AG04450 (cell line): ENCODE results near the gene ST6GALNAC2. TPM values are rescaled to one million over a fixed set of nuclear protein-coding genes. Genes with fewer than 3 reads are reported as not detected.

ENCODE experiments used
- CTCF ChIA-PET: fragments of 300-600, 350-600 bp; formaldehyde crosslinking; extraction: SDS; loops from one replicate; lab custom pipeline; 2022; ENCODE audit warnings: antibody characterized with exemption, inconsistent platforms; lab: Charles Lee
- POLR2A ChIA-PET: fragments of 350-600 bp; formaldehyde crosslinking; extraction: SDS; loops from one replicate; lab custom pipeline; 2021; ENCODE audit warnings: antibody characterized with exemption, inconsistent platforms; lab: Yijun Ruan, JAX
- DNase-seq: peaks from one replicate; pipeline ENCODE4 v3.0.0-alpha.2; 2011; ENCODE audit warnings: low read depth, low spot score
- H3K27ac ChIP-seq: one replicate; pipeline ENCODE4 v1.5.1; 2012; ENCODE audit warnings: low read depth, low read length, control low read depth
- H3K27me3 ChIP-seq: one replicate; pipeline ENCODE4 v1.6.0; 2012; ENCODE audit warnings: low read length; ENCODE audit not compliant: control insufficient read depth, insufficient read depth
- H3K4me3 ChIP-seq: 2 replicates; pipeline ENCODE4 v1.5.1; 2011; ENCODE audit warnings: mild to moderate bottlenecking, low read depth, low read length, control low read depth
- H3K9me3 ChIP-seq: 2 replicates; pipeline ENCODE4 v1.5.1; 2012; ENCODE audit warnings: low read length; ENCODE audit not compliant: control insufficient read depth, insufficient read depth
- CTCF ChIP-seq: IDR thresholded peaks from 2 replicates; pipeline ENCODE4 v1.5.1; 2011; ENCODE audit warnings: low read depth, low read length, control low read depth, inconsistent platforms
- polyA plus RNA-seq: library from polyadenylated mRNA; depleted of rRNA; stranded (reverse); fragments of >200 nt; gene quantifications from 2 replicates; pipeline ENCODE4 v1.2.3, GENCODE V29; 2011

ST6GALNAC2 gene
- polyA plus RNA-seq, 1 experiment, result 0.36 TPM

GRCh38 chr17:76544546-76545365 lies 40.9 kb downstream of the ST6GALNAC2 start:
- Histone ChIP-seq H3K27me3 (peaks cover 2% of the 10 kb centered on the region), H3K9me3 (no peaks in the 10 kb centered on the region), H3K27ac (no peak overlapping the region), H3K4me3 (no peak overlapping the region)
- TF ChIP-seq CTCF, result no peak
- no peak for DNase-seq
- POLR2A ChIA-PET, result interaction anchor here (0.9 kb wide), 1 partner anchor 193 kb away, joined by 5 read pairs; the partner anchor contains the start of gene MFSD11
- CTCF ChIA-PET, result interaction anchor here (0.8 to 4.8 kb wide), 4 partner anchors 21 to 170 kb away, joined by 3 to 41 read pairs (median 6); no protein-coding TSS in a partner anchor

GRCh38 chr17:76543826-76544545 lies 41.7 kb downstream of the ST6GALNAC2 start:
- no peak overlapping the region for H3K27ac ChIP-seq
- ChIA-PET CTCF (interaction anchor here (0.8 to 4.8 kb wide), 3 partner anchors 20 to 80 kb away, joined by 3 to 41 read pairs (median 4); no protein-coding TSS in a partner anchor), POLR2A (no interaction called here)
- H3K9me3 ChIP-seq, result no peaks in the 10 kb centered on the region
- no peak for TF ChIP-seq CTCF
- DNase-seq, result no peak
- H3K4me3 ChIP-seq, result no peak overlapping the region
- peaks cover 5% of the 10 kb centered on the region for H3K27me3 ChIP-seq

GRCh38 chr17:76543482-76543825 lies 42.2 kb downstream of the ST6GALNAC2 start:
- ChIA-PET POLR2A (no interaction called here), CTCF (interaction anchor here (1.8 to 4.8 kb wide), 2 partner anchors 20 to 80 kb away, joined by 4 to 41 read pairs; no protein-coding TSS in a partner anchor)
- Histone ChIP-seq H3K27ac (no peak overlapping the region), H3K9me3 (no peaks in the 10 kb centered on the region), H3K27me3 (peaks cover 10% of the 10 kb centered on the region), H3K4me3 (no peak overlapping the region)
- TF ChIP-seq CTCF, result no peak
- DNase-seq, result no peak

- Histone ChIP-seq H3K27me3 (peaks cover 14% of the 10 kb centered on the region), H3K9me3 (no peaks in the 10 kb centered on the region), H3K4me3 (no peak overlapping the region), H3K27ac (no peak overlapping the region)
- ChIA-PET POLR2A (no interaction called here), CTCF (interaction anchor here (1.8 to 4.8 kb wide), 2 partner anchors 19 to 81 kb away, joined by 4 to 41 read pairs; no protein-coding TSS in a partner anchor)
- DNase-seq, result no peak
- TF ChIP-seq CTCF, result no peak
Measured at GRCh38 chr17:76542984-76543383, 42.7 kb downstream of the ST6GALNAC2 start.
